ENCODE measurements around the gene CHID1.
A peak's percentile ranks its signal among the peaks of the same experiment; 100 is the strongest.

Gene CHID1

DNA sequence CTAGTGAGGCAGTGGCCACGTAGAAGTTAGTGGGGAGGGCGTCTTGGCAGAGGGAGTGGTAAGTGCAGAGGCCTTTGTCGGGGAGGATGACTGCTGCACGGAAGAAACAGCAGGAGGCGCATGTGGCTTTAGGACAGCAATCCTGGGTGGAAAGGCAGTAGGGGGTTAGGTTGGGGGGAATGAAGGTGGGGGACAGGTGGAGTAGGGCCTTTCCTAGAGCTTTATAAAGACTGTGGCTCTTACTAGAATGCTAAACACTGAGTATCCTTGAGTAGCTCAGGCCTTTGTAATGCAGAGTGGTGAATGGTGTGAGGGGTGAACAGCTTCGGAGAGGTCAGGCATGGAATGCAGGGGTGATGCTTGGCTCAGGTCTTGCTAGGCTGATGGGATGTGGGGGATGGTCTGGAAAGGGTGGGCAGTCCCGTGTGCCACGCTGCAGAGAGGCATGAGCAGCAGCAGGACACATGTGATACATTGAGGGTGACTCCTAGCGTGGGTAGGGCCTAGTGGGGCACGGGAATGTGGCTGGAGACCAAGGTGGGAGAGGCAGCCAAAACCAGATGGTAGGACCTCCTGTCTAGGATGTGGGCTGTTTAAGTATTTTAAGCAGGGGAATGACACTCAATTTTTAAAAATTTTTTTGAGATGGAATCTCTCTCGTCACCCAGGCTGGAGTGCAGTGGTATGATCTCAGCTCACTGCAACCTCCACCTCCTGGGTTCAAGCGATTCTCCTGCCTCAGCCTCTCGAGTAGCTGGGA is 34.3 kb upstream of the CHID1 start:
- DNase-seq (ENCODE audit: low spot score): no peak
- ChIA-PET CTCF (interaction anchor here (1.4 kb wide), 1 partner anchor 107 kb away, joined by 5 read pairs; no protein-coding TSS in a partner anchor), POLR2A (ENCODE audit: low non-redundant PET) (no interaction called here)
- TF ChIP-seq, protein P1, sequence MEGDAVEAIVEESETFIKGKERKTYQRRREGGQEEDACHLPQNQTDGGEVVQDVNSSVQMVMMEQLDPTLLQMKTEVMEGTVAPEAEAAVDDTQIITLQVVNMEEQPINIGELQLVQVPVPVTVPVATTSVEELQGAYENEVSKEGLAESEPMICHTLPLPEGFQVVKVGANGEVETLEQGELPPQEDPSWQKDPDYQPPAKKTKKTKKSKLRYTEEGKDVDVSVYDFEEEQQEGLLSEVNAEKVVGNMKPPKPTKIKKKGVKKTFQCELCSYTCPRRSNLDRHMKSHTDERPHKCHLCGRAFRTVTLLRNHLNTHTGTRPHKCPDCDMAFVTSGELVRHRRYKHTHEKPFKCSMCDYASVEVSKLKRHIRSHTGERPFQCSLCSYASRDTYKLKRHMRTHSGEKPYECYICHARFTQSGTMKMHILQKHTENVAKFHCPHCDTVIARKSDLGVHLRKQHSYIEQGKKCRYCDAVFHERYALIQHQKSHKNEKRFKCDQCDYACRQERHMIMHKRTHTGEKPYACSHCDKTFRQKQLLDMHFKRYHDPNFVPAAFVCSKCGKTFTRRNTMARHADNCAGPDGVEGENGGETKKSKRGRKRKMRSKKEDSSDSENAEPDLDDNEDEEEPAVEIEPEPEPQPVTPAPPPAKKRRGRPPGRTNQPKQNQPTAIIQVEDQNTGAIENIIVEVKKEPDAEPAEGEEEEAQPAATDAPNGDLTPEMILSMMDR (conservative IDR thresholded peaks at IDR 0.05; ENCODE audit: low read depth): no peak
- peak overlapping the region; percentile 6; the same call in 1 of the 2 replicates for H3K27ac ChIP-seq

DNA sequence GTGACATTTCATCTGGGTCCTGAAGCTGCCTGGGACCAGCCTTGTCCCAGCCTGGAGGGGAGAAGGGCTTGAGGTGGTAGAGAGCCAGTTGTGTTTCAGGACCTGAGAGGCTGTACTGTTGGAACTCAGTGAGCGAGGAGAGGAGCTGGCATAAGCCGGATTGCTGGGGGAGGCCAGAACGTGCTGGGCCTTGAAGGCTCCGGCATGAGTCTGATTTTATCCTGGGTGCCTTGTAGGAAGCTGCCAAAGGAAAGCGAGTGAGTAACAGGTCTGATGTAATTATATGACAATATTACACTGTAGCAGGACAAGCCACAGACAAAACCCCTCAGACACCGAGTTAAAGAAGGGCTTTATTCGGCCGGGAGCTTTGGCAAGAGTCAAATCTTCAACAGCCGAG is 32.2 kb upstream of the CHID1 start:
- CTCF ChIA-PET: interaction anchor here (0.9 kb wide), 1 partner anchor 15 kb away, joined by 4 read pairs; no protein-coding TSS in a partner anchor

DNA sequence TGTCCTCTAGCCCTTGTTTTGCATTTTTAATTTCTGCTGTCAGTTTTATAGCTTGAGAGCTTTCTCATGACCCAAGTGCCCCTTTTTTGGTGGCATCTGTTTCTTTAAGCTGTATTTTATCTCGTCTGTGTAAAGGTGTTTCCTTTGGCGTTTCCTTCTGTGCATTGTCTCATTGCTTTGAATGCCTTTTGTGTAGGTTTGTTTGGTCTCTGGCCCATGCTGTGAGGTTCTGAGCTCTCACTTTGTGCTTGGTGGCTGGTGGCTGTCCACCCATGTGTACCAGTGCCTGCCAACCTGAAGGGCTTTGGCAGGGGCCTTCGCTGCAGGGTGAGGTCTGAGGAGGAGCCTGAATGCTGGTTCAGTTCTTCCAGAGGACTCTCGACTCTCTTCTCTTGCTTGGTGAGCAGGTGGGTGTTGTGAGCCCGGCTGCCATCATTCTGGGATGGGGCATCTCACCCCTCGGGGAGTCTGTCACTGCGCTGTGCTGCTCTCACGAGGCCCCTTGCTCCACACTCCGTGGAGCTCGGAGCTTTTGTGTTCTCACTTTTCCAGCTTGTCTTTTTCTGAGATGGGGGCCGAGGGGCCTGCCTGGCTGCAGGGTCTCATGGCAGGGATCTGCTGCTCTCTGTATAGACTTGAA is 30.0 kb upstream of the CHID1 start:
- H3K27ac ChIP-seq: no peak overlapping the region
- CTCF ChIA-PET: no interaction called here
- POLR2A ChIA-PET (ENCODE audit: low non-redundant PET): no interaction called here

More for the DNA sequence above, 32.2 kb upstream of the CHID1 start:
- no peak for DNase-seq (ENCODE audit: low spot score)
- POLR2A ChIA-PET (ENCODE audit: low non-redundant PET): no interaction called here
- peak overlapping the region; percentile 65 for H3K27ac ChIP-seq
- TF ChIP-seq, protein P1 (conservative IDR thresholded peaks at IDR 0.05; ENCODE audit: low read depth): no peak

DNA sequence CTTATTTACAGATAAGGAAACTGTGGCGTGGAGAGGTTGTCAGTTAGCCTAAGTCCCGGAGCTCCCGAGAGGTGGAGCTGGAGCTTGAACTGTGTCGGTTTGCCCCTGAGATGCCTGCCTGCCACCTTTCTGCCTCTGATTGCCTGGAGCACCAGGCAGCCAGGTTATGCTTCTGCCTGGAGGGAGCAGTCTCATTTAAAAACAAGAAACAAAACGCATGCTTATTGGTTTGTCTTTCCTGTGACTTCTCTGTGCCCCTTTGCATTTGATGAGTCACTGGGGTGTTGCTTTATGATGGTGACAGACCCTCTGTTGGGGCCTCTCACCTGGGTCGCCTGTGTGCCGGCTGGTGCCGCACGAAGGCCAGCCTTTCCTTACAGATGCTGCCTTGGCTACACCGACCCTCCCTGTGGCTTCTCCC is 27.2 kb upstream of the CHID1 start:
- peak overlapping the region; percentile 43 for H3K27ac ChIP-seq
- no peak for DNase-seq (ENCODE audit: low spot score)
- TF ChIP-seq, protein P1 (conservative IDR thresholded peaks at IDR 0.05; ENCODE audit: low read depth): no peak
- ChIA-PET CTCF (no interaction called here), POLR2A (ENCODE audit: low non-redundant PET) (no interaction called here)

More for the DNA sequence above, 30.0 kb upstream of the CHID1 start:
- TF ChIP-seq, protein P1 (conservative IDR thresholded peaks at IDR 0.05; ENCODE audit: low read depth): no peak
- no peak for DNase-seq (ENCODE audit: low spot score)

DNA sequence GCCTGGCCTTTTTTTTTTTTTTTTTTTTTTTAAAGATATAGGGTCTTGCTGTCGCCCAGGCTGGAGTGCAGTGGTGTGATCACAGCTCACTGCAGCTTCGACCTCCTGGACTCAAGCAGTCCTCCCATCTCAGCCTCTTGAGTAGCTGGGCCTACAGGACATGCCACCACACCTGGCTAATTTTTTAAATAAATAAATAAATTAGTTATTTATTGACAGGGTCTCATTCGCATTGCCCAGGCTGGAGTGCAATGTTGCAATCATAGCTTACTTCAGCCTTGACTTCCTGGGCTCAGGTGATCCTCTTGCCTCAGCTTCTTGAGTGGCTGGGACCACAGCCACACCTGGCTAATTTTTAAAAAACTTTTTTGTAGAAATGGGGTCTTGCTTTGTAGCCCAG is 25.6 kb upstream of the CHID1 start:
- DNase-seq (ENCODE audit: low spot score): no peak
- ChIA-PET CTCF (no interaction called here), POLR2A (ENCODE audit: low non-redundant PET) (no interaction called here)
- TF ChIP-seq, protein P1 (conservative IDR thresholded peaks at IDR 0.05; ENCODE audit: low read depth): no peak
- no peak overlapping the region for H3K27ac ChIP-seq

DNA sequence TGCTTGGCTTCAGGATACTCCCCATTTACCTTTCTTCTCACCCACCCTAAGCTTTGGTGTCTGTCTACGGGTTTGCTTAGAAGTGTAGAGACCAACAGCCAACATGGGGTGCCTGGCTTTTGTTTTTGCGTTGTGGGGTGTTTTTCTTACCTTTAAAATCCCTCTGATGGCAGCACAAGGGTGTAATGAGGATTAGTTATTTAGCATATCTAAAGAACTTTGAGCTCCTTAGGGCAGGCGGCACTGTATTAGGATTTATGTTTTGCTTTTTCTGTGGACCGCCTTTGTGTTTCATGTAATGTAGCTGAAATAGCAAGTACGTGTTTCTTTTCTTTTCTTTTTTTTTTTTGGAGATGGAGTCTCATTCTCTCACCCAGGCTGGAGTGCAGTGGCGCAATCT is 23.9 kb upstream of the CHID1 start:
- TF ChIP-seq, protein P1 (conservative IDR thresholded peaks at IDR 0.05; ENCODE audit: low read depth): no peak
- POLR2A ChIA-PET (ENCODE audit: low non-redundant PET): no interaction called here
- no peak for DNase-seq (ENCODE audit: low spot score)
- no peak overlapping the region for H3K27ac ChIP-seq
- CTCF ChIA-PET: no interaction called here
